OCI-LY1 (cell line): ENCODE measurements around the gene PJA2.

Source experiments
- CTCF ChIP-seq: fragments of 200-600 bp; sonication (generic), shearing (Covaris generic); IDR thresholded peaks from 2 replicates; pipeline ENCODE4 v1.5.1; 2017; ENCODE audit warnings: mild to moderate bottlenecking, antibody characterized with exemption, low read length, moderate library complexity, mixed read lengths
- EZH2 ChIP-seq: fragments of 200-600 bp; sonication (generic), shearing (Covaris generic); IDR thresholded peaks from 2 replicates; pipeline ENCODE4 v1.8.0; 2017; ENCODE audit warnings: borderline replicate concordance, mixed run types, mild to moderate bottlenecking, antibody characterized with exemption, low read length, moderate library complexity, mixed read lengths

DNA sequence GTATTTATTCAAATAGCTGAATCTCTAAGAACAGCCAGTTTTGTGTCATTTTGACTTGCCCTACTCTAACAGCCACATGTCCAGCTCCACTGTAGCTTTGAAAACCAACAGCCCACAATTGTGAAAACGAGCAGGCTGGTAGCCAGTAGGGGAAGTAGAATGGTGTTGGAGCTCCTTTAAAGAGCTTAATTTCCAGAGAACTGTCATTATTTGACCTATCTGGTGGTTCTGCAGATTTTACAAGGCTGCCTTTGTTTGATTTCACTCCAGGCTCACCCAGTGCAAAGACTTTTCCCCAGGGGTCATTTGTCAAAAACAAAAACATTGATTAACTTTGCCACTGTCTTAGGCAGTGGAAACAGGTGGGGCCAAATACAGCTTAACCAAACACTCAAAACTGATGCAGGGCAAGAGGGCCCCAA lies 3.2 kb upstream of the PJA2 start:
- TF ChIP-seq EZH2, result no peak
- TF ChIP-seq CTCF, result no peak
